ENCODE data around the gene KCNA3.

Gene KCNA3

GRCh38 chr1:110638058-110638457 is 36.7 kb downstream of the KCNA3 start:
- no peak for DNase-seq

DNA sequence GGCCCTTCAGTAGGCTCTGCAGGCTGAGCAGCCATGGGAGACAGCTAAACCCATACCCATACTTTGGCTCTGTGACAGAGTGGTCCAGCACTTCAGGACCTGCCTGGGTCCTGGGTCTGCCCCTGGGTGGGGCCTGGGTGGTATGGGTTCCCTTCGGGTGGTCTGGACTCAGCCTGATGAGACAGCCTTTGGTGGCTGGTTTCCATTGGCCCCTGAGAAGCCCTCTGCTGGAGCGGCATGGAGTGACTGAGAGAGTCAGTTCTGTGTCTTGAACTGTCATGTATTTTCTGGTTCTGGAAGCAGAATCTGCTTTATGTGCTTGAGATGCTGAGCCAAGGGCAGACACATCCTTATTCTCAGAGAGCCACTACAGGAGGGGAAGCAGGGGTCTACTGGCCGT is 37.3 kb downstream of the KCNA3 start:
- no peak for DNase-seq

DNA sequence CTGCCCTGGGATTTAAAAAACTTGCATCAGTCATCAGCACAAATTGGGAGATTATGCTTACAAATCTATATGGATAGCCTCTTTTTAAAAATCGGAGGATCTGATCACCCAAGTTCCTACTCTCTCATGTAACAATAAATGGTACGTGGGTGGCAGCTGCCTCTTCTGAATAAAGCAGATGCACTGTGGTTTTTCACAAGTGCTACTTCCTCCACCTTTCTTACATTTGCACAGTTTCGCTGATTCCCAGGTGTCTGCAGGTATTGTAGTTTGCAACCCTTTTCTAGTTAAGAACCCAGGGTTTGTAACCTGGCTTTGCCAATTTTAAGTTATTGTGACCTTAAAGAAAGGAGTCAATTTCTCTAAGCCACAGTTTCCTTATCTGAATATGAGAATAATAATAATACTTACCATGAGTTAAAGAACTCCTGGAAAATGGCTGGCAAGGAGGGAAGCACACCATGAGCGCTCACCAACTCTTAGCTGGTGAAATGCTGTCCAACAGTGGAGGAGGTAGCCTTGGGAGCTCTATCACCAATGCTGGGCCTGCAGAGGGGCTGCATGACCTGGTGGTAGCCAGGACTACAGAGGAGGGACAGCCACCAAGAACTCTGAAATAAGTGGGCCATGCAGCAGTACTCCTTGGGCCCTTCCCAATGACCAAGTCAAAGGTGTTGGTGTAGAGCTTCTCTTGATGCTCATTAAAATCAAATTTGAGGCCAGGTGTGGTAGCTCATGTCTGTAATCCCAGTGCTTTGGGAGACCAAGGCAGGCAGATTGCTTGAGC is 38.4 kb downstream of the KCNA3 start:
- DNase-seq: no peak

GRCh38 chr1:110635434-110635833 is 39.3 kb downstream of the KCNA3 start:
- DNase-seq: no peak

GRCh38 chr1:110634455-110635311 is 40.1 kb downstream of the KCNA3 start:
- peak; percentile 29 for DNase-seq

DNA sequence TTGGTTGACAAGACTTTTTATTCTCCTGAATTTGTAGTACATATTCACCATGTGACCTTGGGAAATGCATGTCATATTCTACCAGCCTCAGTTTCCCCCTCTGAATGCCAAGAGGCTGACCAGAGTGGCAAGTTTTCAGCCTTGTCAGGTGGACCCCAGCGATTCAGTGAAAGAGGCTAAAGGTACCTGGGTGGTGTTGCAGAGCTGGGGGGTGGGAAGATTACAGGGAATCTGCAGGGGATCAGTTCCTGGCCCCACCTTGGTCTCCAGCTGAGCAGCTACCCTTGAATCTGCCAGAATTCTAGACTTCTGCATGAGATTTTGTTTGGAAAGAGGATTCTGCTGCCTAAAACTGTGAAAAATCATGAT is 40.7 kb downstream of the KCNA3 start:
- DNase-seq: no peak

- no peak for DNase-seq
Measured at GRCh38 chr1:110633646-110634030, 41.1 kb downstream of the KCNA3 start.

GRCh38 chr1:110631836-110632620 is 42.7 kb downstream of the KCNA3 start:
- DNase-seq: no peak

DNA sequence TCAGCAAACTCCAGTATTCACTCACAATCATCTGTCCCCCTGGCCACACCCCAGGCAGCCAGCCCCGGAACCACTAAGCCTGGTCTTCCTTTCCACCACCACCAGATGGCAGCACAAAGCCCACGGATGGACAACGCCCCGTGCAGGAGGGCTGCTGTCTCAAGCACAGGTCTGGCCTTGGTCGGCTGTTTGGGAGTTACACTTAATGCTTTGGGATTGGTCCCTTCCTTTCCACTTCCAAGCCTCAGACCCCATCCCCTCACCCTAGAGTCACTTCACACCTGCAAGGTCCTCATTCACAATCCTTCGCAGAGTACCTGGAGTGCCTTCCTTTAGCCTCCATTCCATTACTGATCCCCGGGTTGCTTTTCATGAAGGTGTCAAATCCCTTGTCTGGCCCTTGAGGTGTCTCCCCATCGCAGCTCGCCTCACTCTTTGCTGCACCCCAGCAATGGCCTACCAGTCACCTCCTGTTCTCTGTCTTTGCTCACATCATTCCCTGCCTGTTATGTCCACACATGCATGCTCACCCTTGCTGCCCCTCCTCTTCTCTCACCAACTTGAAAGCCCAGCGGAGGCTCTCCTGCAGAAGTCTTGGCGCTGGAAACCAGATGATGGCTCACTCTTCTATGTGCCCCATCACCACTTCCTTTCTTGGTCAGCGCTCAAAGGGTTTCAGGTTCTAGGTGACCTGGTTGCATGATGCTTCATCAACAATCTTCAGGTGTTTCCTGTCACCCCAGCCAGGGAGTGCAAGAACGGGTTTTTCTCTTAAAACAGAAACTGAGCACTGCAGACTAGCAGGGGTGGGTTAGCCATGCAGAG is 43.7 kb downstream of the KCNA3 start:
- peak; percentile 35 for DNase-seq

GRCh38 chr1:110628323-110629105 is 46.2 kb downstream of the KCNA3 start:
- no peak for DNase-seq

- DNase-seq: no peak
Measured at GRCh38 chr1:110627764-110628163, 47.0 kb downstream of the KCNA3 start.

DNA sequence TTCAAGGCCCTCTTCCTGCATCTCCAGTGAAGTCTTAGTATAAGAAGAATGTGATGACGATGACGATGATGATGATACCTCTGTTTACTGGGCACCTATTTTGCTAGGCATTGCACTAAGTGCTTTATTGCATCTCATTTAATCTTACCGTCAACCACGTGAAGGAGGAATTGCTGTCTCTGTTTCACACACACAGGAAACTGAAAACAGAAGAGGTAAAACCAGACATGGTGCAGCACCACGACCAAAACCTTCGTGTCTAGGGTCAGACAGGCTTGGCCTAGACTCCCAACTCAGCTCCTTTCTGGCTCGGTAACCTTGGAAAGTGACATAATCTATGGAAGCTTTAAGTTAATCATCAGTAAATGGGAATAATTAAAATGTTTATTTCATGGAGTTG is 47.9 kb downstream of the KCNA3 start:
- DNase-seq: no peak

All from fibroblast of skin of abdomen (primary cell).